ENCODE data around the gene MYO1H. TPM values are rescaled to one million over a fixed set of nuclear protein-coding genes. Genes with fewer than 3 reads are reported as not detected.
A peak's percentile ranks its signal among the peaks of the same experiment; 100 is the strongest.

Gene MYO1H
- total and polyA plus RNA-seq, 5 donors from 2014 or later: 0.14 TPM; not detected in 4

GRCh38 chr12:109487181-109488050, 139.7 kb downstream of the MYO1H start:
- no peaks in the 10 kb centered on the region for H3K4me1 Mint-ChIP-seq
- no peak overlapping the region for H3K27ac Mint-ChIP-seq
- Histone ChIP-seq H3K4me3 (ENCODE audit: low read depth, low read length) (no peak overlapping the region), H3K27ac (ENCODE audit: insufficient read depth, low read length, poor library complexity, severe bottlenecking) (no peak overlapping the region), H3K9me3 (ENCODE audit: control insufficient read depth in 2 of 2, low read length in 2 of 2) (no peaks in the 10 kb centered on the region), H3K27me3 (ENCODE audit: control insufficient read depth, insufficient read depth, low read length) (no peaks in the 10 kb centered on the region), H3K4me1 (ENCODE audit: control insufficient read depth, insufficient read depth, low read length, poor library complexity, severe bottlenecking) (no peaks in the 10 kb centered on the region), H3K36me3 (ENCODE audit: control insufficient read depth, insufficient read depth, low read length) (peaks cover 91% of the 10 kb centered on the region)
- H3K4me3 Mint-ChIP-seq: no peak overlapping the region
- no peaks in the 10 kb centered on the region for H3K27me3 Mint-ChIP-seq
- ATAC-seq (ENCODE audit: low read depth in 2 of 2) (no peak), DNase-seq (no peak)
- peaks cover 47% of the 10 kb centered on the region for H3K36me3 Mint-ChIP-seq
- H3K9me3 Mint-ChIP-seq: no peaks in the 10 kb centered on the region

- H3K27ac Mint-ChIP-seq: no peak overlapping the region
- Histone ChIP-seq H3K27me3 (ENCODE audit: control insufficient read depth, insufficient read depth, low read length) (no peaks in the 10 kb centered on the region), H3K4me3 (ENCODE audit: low read depth, low read length) (no peak overlapping the region), H3K9me3 (ENCODE audit: control insufficient read depth in 2 of 2, low read length in 2 of 2) (no peaks in the 10 kb centered on the region), H3K27ac (ENCODE audit: insufficient read depth, low read length, poor library complexity, severe bottlenecking) (no peak overlapping the region), H3K36me3 (ENCODE audit: control insufficient read depth, insufficient read depth, low read length) (peaks cover 97% of the 10 kb centered on the region), H3K4me1 (ENCODE audit: control insufficient read depth, insufficient read depth, low read length, poor library complexity, severe bottlenecking) (no peaks in the 10 kb centered on the region)
- ATAC-seq (ENCODE audit: low read depth in 2 of 2) (no peak), DNase-seq (no peak)
- H3K27me3 Mint-ChIP-seq: no peaks in the 10 kb centered on the region
- peaks cover 48% of the 10 kb centered on the region for H3K36me3 Mint-ChIP-seq
- peaks cover 0 to under 1% (median 0%) of the 10 kb centered on the region in 4 donors for H3K4me1 Mint-ChIP-seq
- no peaks in the 10 kb centered on the region for H3K9me3 Mint-ChIP-seq
- H3K4me3 Mint-ChIP-seq: no peak overlapping the region
These were observed 140.5 kb downstream of the MYO1H start for GRCh38 chr12:109488051-109488665.

GRCh38 chr12:109489016-109489954, 141.6 kb downstream of the MYO1H start:
- H3K27me3 Mint-ChIP-seq: no peaks in the 10 kb centered on the region
- H3K4me1 Mint-ChIP-seq: peaks cover 0 to 5% (median 0%) of the 10 kb centered on the region in 4 donors
- H3K4me1 ChIP-seq (ENCODE audit: control insufficient read depth, insufficient read depth, low read length, poor library complexity, severe bottlenecking): no peaks in the 10 kb centered on the region
- H3K36me3 ChIP-seq (ENCODE audit: control insufficient read depth, insufficient read depth, low read length): peaks cover 94% of the 10 kb centered on the region
- no peak for DNase-seq
- no peaks in the 10 kb centered on the region for H3K9me3 Mint-ChIP-seq
- H3K4me3 ChIP-seq (ENCODE audit: low read depth, low read length): no peak overlapping the region
- ATAC-seq (ENCODE audit: low read depth in 2 of 2): no peak
- no peak overlapping the region for H3K27ac ChIP-seq (ENCODE audit: insufficient read depth, low read length, poor library complexity, severe bottlenecking)
- H3K27me3 ChIP-seq (ENCODE audit: control insufficient read depth, insufficient read depth, low read length): no peaks in the 10 kb centered on the region
- H3K4me3 Mint-ChIP-seq: no peak overlapping the region
- peaks cover 48% of the 10 kb centered on the region for H3K36me3 Mint-ChIP-seq
- peak overlapping the region in 1 of 3 donors; percentile 76 for H3K27ac Mint-ChIP-seq
- H3K9me3 ChIP-seq (ENCODE audit: control insufficient read depth in 2 of 2, low read length in 2 of 2): no peaks in the 10 kb centered on the region

GRCh38 chr12:109489955-109490565, 142.4 kb downstream of the MYO1H start:
- Mint-ChIP-seq H3K36me3 (peaks cover 52% of the 10 kb centered on the region), H3K9me3 (no peaks in the 10 kb centered on the region), H3K4me1 (peaks cover 0 to 5% (median 0%) of the 10 kb centered on the region in 4 donors), H3K27ac (no peak overlapping the region), H3K27me3 (no peaks in the 10 kb centered on the region), H3K4me3 (no peak overlapping the region)
- Histone ChIP-seq H3K9me3 (ENCODE audit: control insufficient read depth in 2 of 2, low read length in 2 of 2) (no peaks in the 10 kb centered on the region), H3K4me3 (ENCODE audit: low read depth, low read length) (no peak overlapping the region), H3K36me3 (ENCODE audit: control insufficient read depth, insufficient read depth, low read length) (peaks cover 94% of the 10 kb centered on the region), H3K4me1 (ENCODE audit: control insufficient read depth, insufficient read depth, low read length, poor library complexity, severe bottlenecking) (no peaks in the 10 kb centered on the region), H3K27ac (ENCODE audit: insufficient read depth, low read length, poor library complexity, severe bottlenecking) (no peak overlapping the region), H3K27me3 (ENCODE audit: control insufficient read depth, insufficient read depth, low read length) (no peaks in the 10 kb centered on the region)
- DNase-seq (no peak), ATAC-seq (ENCODE audit: low read depth in 2 of 2) (no peak)

- Histone ChIP-seq H3K4me3 (ENCODE audit: low read depth, low read length) (no peak overlapping the region), H3K36me3 (ENCODE audit: control insufficient read depth, insufficient read depth, low read length) (peaks cover 84% of the 10 kb centered on the region), H3K9me3 (ENCODE audit: control insufficient read depth in 2 of 2, low read length in 2 of 2) (no peaks in the 10 kb centered on the region), H3K4me1 (ENCODE audit: control insufficient read depth, insufficient read depth, low read length, poor library complexity, severe bottlenecking) (no peaks in the 10 kb centered on the region), H3K27me3 (ENCODE audit: control insufficient read depth, insufficient read depth, low read length) (no peaks in the 10 kb centered on the region), H3K27ac (ENCODE audit: insufficient read depth, low read length, poor library complexity, severe bottlenecking) (no peak overlapping the region)
- no peak for DNase-seq
- ATAC-seq (ENCODE audit: low read depth in 2 of 2): no peak
- H3K36me3 Mint-ChIP-seq: peaks cover 55% of the 10 kb centered on the region
- H3K4me3 Mint-ChIP-seq: no peak overlapping the region
- peaks cover 0 to 5% (median 0%) of the 10 kb centered on the region in 4 donors for H3K4me1 Mint-ChIP-seq
- H3K9me3 Mint-ChIP-seq: peaks cover 0 to 1% (median 0%) of the 10 kb centered on the region in 7 donors
- no peak overlapping the region for H3K27ac Mint-ChIP-seq
- H3K27me3 Mint-ChIP-seq: no peaks in the 10 kb centered on the region
These were observed 144.0 kb downstream of the MYO1H start for GRCh38 chr12:109491671-109492070.

- Histone ChIP-seq H3K4me3 (ENCODE audit: low read depth, low read length) (no peak overlapping the region), H3K4me1 (ENCODE audit: control insufficient read depth, insufficient read depth, low read length, poor library complexity, severe bottlenecking) (no peaks in the 10 kb centered on the region), H3K36me3 (ENCODE audit: control insufficient read depth, insufficient read depth, low read length) (peaks cover 79% of the 10 kb centered on the region), H3K27me3 (ENCODE audit: control insufficient read depth, insufficient read depth, low read length) (no peaks in the 10 kb centered on the region), H3K9me3 (ENCODE audit: control insufficient read depth in 2 of 2, low read length in 2 of 2) (no peaks in the 10 kb centered on the region), H3K27ac (ENCODE audit: insufficient read depth, low read length, poor library complexity, severe bottlenecking) (no peak overlapping the region)
- no peak overlapping the region for H3K27ac Mint-ChIP-seq
- peaks cover 0 to 5% (median 0%) of the 10 kb centered on the region in 4 donors for H3K4me1 Mint-ChIP-seq
- H3K4me3 Mint-ChIP-seq: no peak overlapping the region
- no peaks in the 10 kb centered on the region for H3K27me3 Mint-ChIP-seq
- DNase-seq (no peak), ATAC-seq (ENCODE audit: low read depth in 2 of 2) (no peak)
- H3K36me3 Mint-ChIP-seq: peaks cover 52% of the 10 kb centered on the region
- peaks cover 0 to 1% (median 0%) of the 10 kb centered on the region in 7 donors for H3K9me3 Mint-ChIP-seq
These were observed 144.7 kb downstream of the MYO1H start for GRCh38 chr12:109492371-109492770.

GRCh38 chr12:109493090-109493489, 145.4 kb downstream of the MYO1H start:
- H3K27me3 Mint-ChIP-seq: no peaks in the 10 kb centered on the region
- Histone ChIP-seq H3K9me3 (ENCODE audit: control insufficient read depth in 2 of 2, low read length in 2 of 2) (no peaks in the 10 kb centered on the region), H3K4me1 (ENCODE audit: control insufficient read depth, insufficient read depth, low read length, poor library complexity, severe bottlenecking) (no peaks in the 10 kb centered on the region), H3K4me3 (ENCODE audit: low read depth, low read length) (no peak overlapping the region), H3K36me3 (ENCODE audit: control insufficient read depth, insufficient read depth, low read length) (peaks cover 79% of the 10 kb centered on the region), H3K27ac (ENCODE audit: insufficient read depth, low read length, poor library complexity, severe bottlenecking) (no peak overlapping the region), H3K27me3 (ENCODE audit: control insufficient read depth, insufficient read depth, low read length) (no peaks in the 10 kb centered on the region)
- DNase-seq: no peak
- H3K27ac Mint-ChIP-seq: no peak overlapping the region
- no peak for ATAC-seq (ENCODE audit: low read depth in 2 of 2)
- H3K9me3 Mint-ChIP-seq: peaks cover 0 to 1% (median 0%) of the 10 kb centered on the region in 7 donors
- H3K4me3 Mint-ChIP-seq: no peak overlapping the region
- H3K4me1 Mint-ChIP-seq: peaks cover 0 to 5% (median 0%) of the 10 kb centered on the region in 4 donors
- H3K36me3 Mint-ChIP-seq: peaks cover 59% of the 10 kb centered on the region

Data from CD4-positive, CD25-positive, alpha-beta regulatory T cell (primary cell).